Stimulated activated CD4-positive, alpha-beta T cell treated with anti-CD3 and anti-CD28 coated beads, Interleukin-4, amount 100 ng/mL, for 4 hours (primary cell): Measurements from ENCODE around the gene C6orf15.

Experiments used
- DNase-seq, 2 experiments: peaks; one replicate each; pipeline ENCODE4 v3.0.0-alpha.2; 2020

C6orf15 gene

DNA sequence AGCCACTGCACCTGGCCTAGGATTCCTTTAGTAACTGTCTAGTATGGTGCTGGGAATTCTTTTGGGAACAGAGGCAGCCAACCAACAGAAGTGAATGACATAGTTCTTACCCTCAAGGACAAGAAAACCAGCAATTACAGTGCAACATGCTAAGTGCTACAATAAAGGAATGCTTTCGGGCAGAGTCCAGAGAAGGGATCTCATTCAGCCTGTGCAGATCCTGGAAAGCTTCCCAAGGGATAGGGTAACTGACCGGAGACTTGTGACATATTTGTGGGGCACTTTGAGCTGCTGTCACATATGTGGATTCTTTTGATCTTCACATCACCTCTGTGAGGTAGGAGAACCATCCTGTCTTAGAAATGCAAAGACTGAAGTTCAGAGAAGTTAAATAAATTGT is 46.8 kb downstream of the C6orf15 start:
- no peak for DNase-seq

- DNase-seq: no peak
Observed at GRCh38 chr6:31063906-31064435, 48.4 kb downstream of the C6orf15 start.
